NCI-H524 treated with DMSO at 0.1 percent for 48 hours (cell line): ENCODE data around the gene USP27X.

Experiments used
- DNase-seq: peaks from one replicate; lab custom pipeline; 2025; lab: John Stamatoyannopoulos, UW

The USP27X gene

DNA sequence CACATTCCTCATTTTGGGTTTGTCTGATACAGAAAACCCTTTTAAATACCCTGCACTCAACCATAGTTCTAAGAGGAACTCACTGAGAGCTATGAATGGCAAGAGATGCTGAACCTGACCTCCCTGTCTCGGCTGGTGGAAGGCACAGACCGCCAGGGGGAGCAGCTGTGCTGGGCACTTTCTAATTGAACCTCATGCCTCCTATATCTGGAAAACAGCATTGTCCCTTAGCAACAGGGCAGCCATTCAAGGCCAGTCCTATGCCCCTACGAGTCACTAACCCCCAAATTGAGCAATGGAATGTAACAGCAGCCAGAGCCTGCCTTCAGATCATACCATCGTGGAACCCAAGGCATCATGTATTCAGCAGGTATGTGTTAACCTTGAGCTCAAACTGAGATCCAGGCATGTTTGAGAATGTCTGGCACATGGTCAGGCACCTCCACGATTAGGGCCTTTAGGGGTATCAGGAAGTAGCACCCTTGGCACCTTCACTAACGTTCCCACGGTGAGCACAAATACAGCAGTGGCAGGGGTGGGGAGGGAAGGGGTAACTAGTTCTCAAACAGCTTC, 5.1 kb downstream of the USP27X start:
- DNase-seq: peak; percentile 27

DNA sequence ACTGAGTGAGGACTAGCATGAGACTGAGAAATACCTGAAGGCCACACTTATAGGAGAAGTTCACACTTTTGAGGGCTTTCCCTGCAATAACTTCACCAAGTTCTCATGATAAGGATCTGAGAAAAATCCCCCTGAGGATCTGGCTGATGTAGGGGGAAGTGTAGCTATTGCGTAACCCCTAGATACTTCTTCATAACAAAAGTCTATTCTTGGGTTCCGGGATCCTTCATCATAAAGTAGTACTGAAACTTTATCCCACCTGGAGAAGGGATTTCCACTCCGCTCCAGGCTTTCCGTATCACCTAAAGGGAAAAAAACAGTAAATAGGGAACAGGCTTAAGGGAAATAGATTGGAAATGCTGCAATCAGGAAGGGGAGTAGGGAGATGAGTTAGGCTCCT, 13.3 kb downstream of the USP27X start:
- DNase-seq: no peak

DNA sequence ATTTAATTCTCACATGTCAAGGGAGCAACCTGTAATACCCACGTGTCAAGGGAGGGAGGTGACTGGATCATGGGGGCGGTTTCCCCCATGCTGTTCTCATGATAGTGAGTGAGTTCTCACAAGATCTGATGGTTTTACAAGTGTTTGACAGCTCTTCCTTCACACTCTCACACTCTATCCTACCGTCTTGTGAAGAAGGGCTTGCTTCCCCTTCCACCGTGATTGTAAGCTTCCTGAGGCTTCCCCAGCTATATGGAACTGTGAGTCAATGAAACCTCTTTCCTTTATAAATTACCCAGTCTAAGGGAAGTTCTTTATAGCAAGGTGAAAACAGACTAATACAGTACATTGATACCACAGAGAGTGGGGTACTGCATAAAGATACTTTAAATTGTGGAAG, 17.7 kb downstream of the USP27X start:
- no peak for DNase-seq

GRCh38 chrX:49901048-49901447, 21.8 kb downstream of the USP27X start:
- DNase-seq: peak; percentile 57

DNA sequence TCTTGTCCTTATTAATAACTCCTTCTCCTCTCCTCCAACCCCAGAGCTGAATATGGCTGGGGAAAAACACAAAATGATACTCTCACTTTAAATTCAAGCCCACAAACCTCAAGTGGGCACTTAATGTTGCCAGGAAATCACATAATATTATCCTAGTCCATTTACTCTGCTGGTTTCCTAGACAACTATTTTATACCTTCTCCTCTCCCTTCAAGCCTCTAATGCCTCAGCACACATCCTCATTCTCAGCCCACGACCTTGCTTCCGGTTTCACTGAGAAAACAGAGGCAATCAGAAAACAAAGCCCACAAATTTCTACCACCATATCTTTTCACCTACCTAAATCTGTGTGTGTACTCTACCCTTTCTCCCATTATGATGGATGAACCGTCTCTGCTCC, 31.1 kb downstream of the USP27X start:
- no peak for DNase-seq

DNA sequence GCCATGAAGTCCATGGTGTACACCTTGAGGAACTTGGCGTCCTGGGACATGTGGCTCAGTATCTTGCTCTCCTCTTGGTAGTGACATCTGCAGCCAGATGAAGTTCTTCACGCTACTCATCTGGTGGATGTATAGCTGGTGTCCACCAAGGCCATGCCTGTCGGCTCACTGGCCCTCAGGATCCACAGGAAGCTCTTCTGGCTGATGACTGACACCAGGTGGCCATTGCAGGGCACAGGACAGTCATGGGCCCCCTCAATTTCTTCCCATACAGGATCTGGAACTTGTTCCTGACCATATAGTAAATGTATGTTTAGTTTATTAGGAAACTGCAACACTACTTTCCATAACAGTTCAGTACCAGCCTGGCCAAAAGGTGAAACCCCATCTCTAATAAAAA, 32.8 kb downstream of the USP27X start:
- no peak for DNase-seq

DNA sequence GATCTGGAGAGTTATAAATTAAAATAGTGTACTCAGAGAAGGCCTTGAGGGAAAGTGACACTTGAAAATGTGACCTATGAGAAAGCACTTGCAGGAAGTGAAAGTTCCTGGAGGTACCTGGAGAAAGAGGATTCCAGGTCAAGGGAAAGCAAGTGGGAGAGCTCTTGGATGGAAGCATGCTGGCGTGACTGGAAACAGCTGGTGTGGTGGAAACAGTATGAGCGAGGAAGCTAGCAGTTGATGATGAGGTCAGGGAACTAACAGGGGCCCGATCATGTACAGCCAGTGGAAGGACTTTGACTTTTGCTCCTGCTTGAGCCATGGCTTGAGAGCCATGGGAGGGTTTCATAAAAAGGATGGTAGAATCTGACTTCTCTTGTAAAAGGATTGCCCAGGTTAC, 33.6 kb downstream of the USP27X start:
- DNase-seq: no peak

GRCh38 chrX:49915361-49916222, 36.3 kb downstream of the USP27X start:
- DNase-seq: peak; percentile 3

GRCh38 chrX:49919617-49920016, 40.3 kb downstream of the USP27X start:
- no peak for DNase-seq

DNA sequence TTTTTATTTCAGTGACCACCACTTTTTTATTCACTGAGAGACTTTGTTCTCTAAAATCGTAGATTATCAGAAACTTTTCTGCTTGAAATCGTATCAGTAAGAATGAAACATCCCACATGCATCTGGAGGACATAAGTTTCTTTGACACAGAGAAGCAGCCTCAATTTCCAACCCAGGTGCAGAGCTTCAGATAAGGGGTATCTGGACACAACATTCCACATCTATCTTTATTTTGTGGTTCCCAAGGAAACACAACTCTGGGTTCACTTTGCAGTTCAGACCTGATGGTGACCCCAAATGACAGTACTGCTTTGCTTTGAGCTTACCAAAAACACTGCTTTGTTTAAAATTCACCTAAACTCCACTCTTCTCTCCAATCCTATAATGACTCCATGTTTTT, 41.8 kb downstream of the USP27X start:
- DNase-seq: no peak

DNA sequence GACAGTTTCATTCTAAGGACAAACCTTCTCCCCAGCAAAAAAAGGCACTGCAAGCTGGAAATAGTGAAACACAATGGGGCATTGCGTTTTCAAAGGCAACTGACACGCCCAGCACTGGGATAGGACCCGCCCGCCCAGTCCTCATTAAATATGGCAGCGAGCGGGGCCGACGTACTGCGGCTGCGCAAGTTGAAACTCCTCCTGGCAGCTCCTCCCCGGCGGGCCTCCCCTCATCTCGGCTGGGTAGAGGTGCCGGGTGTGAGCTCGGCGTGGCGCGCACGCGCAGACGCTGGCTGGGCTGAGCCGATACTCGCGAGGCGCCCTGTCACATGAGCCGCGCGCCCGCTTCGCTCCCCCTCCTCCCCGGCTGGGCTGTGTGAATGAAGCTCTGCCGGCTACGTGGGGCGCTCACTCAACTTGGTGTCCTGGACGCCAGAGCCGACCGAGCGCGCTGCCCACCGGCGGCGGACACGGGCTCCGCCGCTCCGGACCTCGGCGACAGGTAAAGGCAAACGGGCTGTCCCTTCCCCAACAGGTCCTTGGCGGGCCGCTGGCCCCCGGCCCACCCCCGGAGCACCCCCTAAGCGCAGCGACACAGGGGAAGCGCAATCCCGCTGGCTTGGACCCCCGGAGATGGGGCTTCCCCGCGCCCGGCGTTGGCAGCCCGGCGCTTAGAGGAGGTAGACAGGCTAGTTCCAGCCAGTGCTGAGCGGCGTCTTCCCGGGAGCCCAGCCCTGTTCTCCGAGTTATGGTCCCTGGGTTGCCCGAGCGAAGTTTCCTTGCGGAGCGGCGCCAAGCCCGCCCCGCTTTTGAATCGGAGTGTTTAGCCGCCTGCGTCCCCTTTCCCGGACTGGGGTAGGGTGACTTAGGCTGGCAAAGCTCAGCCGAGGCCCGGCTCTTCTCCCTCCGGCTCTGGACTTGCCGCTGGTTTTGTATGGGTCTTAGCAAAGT, 43.3 kb downstream of the USP27X start, which contains the start of gene CLCN5:
Gene CLCN5, plus strand, starts transcription at position 306 of the 951 bp plus-strand sequence. CDS start 2,703 bp downstream, outside the sequence.
- DNase-seq: peak; percentile 87

DNA sequence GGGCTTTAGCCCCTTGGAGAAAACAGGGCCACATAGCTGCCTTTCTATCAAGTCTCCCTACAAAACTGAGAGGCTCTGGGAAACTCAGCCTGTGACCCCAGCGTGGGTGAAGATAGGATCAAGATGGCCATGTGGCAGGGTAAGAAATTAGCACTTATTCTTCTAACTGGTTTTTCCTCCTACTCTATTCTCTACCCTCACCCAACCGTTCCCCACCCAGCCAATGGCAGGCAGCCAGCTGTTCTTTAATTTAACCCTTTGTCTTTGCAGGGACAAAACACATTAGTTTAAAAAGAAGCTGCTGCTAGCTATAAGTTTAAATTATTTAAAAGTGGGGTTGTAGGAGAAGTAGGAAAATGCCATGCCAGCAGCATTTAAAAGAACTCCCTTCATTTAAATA, 45.9 kb downstream of the USP27X start:
- peak; percentile 59 for DNase-seq

- DNase-seq: peak; percentile 46
These were observed 50.8 kb downstream of the USP27X start for GRCh38 chrX:49930039-49930438.
